Lower leg skin (tissue), 4 donors: ENCODE data around the gene TMOD4. TPM values are rescaled to one million over a fixed set of nuclear protein-coding genes. Genes with fewer than 3 reads are reported as not detected.

Experiments used
- DNase-seq, 2 donors: peaks; one replicate each; pipeline ENCODE4 v3.0.0-alpha.2; 2019; ENCODE audit warnings: low spot score in 2 of 2
- H3K4me3 ChIP-seq: fragments of 200-600 bp; sonication (generic); 2 replicates; pipeline ENCODE4 v1.5.1; 2017; ENCODE audit warnings: mild to moderate bottlenecking, low read depth; ENCODE audit not compliant: poor library complexity, severe bottlenecking
- CTCF ChIP-seq, 3 donors: fragments of 450-650 bp; IDR thresholded peaks; one replicate each; pipeline ENCODE4 v1.5.1; 2016; ENCODE audit warnings: antibody characterized with exemption in 3 of 3, mild to moderate bottlenecking in 3 of 3, moderate library complexity in 2 of 3
- POLR2A ChIP-seq, 2 donors: fragments of 450-650 bp; IDR thresholded peaks; one replicate each; pipeline ENCODE4 v1.6.1; 2016 to 2017; ENCODE audit warnings: antibody characterized with exemption in 2 of 2, mild to moderate bottlenecking in 1 of 2, moderate library complexity in 1 of 2
- WGBS, 2 donors: methylation state at CpG; one replicate each; pipeline ENCODE4 v1.1.5; 2018; 5-methylcytosine and 5-hydroxymethylcytosine counted together
- intact Hi-C: fragments of 100-400 bp; cut with DNase I; formaldehyde crosslinking; loops from one replicate; pipeline ENCODE4 v1.15.0; 2023; ENCODE audit warnings: low total_unique reads
- total RNA-seq, 4 donors: library from RNA; depleted of rRNA; stranded (reverse); fragments of >200 nt; gene quantifications; one replicate each; pipeline ENCODE4 v1.1.0, GENCODE V29; 2016

Gene TMOD4
- total RNA-seq, 4 donors from 2014 or later, result 0.49 TPM; not detected in 3

DNA sequence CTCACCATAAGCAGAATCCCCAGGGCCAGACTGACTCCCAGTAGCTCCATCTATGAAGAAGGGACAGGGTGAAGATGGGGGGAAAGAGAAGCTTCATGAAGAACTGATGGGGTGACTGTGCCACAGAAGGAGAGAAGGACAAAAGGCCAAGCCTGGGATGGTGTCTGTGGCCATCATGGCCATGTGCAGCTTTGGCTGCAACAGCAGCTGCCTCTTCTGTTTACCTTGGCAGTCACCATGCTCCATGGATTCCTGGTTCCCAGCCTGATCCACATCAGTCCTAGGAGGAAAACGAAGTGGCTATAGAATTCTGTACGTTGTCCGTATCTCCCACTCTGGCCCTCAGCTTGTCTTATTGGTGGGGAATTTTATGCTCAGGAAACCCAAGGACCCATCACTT, 41.4 kb downstream of the TMOD4 start:
- DNase-seq, result no peak
- no peak overlapping the region for H3K4me3 ChIP-seq
- intact Hi-C loops, result no loop called here
- TF ChIP-seq CTCF (IDR thresholded peaks at IDR 0.05), result no peak
- no peak for TF ChIP-seq POLR2A (IDR thresholded peaks at IDR 0.05)
- 78 to 88% methylated on average over 3 of the region's 3 CpGs for WGBS, 2 donors

DNA sequence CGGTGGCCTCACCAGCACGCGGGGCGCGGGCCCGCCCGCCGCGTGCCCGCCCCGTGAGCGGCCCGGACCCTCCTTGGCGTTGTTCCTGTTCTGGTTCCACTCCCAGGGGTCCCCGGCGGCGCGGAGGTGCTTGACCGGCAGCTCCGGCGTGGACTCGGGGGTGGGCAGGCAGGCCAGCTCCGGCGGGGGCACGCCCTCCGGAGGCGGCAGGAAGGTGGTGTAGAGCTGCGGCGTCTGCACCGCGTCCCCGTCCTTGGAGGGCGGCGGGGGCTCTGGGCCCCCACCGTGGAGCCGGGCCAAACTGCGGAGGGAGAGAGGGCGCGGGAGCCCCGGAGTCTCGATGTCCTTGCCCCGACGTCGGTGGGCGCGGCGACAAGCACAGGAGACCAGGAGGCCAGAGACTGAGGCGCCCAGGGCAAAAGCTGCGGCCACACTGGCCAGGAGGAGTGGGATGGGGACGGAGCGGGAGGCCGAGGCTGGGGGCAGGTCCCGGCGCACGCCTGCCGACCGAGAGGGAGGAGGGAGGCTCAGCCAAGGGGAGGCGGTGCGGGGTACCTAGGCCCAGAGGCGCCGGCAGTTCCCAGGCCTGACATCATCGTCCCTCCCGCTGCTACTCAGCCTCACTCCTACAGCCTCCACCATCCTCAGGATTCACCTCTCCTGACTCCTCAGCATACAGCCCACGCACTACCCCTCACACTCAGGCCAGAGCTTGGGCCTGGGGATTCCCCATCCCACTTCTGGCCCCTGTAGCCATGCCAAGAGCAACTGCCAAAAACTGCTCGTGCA, 42.6 kb downstream of the TMOD4 start:
- intact Hi-C loops, result no loop called here
- H3K4me3 ChIP-seq, result no peak overlapping the region
- TF ChIP-seq POLR2A (IDR thresholded peaks at IDR 0.05) (no peak), CTCF (IDR thresholded peaks at IDR 0.05) (no peak)
- no peak for DNase-seq
- WGBS, 2 donors, result 79 to 88% methylated on average over 48 to 49 of the region's 65 CpGs

DNA sequence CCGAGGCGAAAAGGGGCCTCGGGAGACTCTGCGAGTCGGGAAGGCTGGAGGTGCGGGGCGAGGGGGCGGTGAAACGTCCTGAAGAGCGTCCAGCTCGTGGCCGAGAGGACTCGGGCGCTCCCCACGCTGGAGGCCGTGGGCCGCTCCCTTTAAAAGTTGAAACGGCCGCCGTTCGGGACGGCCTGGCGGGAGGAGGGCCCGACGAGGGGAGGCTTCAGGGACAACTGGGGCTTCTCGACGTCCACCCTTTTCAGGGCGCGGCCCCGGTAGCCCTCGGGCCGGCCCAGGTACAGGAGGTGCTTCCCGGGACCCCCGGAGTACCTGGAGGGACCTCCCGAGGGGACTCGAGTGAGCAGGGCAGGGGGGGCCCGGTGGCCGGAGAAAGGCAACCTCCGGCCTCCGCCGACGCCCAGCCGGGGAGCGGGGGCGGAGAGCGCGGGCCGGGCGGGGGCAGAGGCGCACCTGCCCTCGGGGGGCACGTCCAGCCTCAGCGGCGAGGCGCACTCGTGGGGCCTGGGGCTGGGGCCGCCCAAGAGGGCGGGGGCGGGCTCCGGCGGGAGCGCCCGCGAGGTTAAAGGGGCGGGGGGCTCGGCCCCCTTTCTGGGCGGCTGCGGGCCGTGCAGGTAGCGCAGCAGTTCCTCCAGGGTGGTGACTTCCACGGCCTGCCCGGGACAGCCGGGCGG, 43.3 kb downstream of the TMOD4 start:
- 53 to 67% methylated on average over 29 to 33 of the region's 74 CpGs for WGBS, 2 donors
- intact Hi-C loops, result no loop called here
- no peak for TF ChIP-seq POLR2A (IDR thresholded peaks at IDR 0.05)
- no peak for TF ChIP-seq CTCF (IDR thresholded peaks at IDR 0.05)
- no peak overlapping the region for H3K4me3 ChIP-seq
- DNase-seq, result no peak

DNA sequence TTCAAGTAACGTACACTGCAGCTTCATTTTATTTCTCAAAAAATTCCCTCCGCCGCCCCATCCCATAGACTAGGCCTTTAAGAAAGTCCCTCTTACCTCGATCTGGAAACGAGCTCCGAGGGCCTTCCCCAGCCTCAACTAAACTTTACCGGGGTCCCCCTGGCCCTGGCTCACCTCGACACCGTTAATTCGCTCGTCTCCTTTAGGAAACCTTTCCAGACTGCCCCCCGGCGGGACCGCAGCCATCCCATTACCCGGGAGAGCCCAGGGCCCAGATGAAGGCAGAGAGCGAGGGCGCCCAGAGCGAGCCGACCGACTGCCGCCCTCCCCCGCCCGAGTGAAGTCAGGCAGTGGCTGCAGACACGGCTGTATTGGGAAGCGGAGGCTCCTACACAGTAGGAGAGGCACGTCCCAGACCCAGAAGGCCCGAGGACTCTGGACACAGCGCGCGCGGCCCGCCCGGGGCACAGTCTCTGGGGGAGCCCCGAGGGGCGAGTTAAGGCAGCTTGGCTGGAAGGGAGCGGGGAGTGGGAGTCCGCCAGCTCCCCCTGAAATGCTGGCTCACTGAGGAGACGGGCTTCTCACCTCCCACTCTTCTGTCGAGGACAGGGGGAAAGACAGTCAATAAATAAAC, 44.0 kb downstream of the TMOD4 start:
- DNase-seq, result no peak

DNA sequence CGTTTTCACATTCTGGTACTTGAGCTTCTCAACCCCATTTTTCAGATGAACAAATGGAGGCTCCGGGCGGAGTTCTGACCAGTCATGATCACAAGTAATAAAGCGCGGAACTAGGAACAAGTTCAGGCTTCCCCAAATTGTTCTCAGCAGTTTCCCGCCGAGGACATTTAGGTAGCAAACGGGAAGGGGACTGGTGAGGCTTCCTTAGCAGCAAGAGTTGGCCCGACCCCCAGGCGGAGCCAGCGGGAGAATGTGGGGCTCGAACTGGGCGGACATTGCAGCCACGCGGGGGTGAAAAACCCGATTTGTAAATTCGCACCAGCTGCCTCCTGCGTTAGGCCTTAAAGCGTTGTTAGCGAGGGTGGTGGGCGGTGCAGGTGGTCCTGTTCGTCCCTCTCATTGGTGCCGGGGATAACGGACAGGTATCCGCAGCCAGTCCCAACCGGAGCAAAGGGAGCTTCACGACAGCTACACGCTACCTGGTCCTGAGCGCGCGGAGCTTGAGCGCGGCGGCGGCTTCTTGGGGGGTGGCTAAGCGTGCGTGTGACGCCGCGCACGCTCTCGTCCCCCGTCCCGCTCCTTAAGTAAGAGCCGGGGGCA, 44.7 kb downstream of the TMOD4 start:
- no peak overlapping the region for H3K4me3 ChIP-seq
- peak; percentile 84 to 96 for DNase-seq
- intact Hi-C loops, result no loop called here
- TF ChIP-seq POLR2A (IDR thresholded peaks at IDR 0.05) (no peak), CTCF (IDR thresholded peaks at IDR 0.05) (no peak)
- 7% methylated on average over 28 to 40 of the region's 45 CpGs for WGBS, 2 donors

More for the DNA sequence above, 44.0 kb downstream of the TMOD4 start:
- 15 to 26% methylated on average over 39 of the region's 39 CpGs for WGBS, 2 donors
- H3K4me3 ChIP-seq, result no peak overlapping the region
- TF ChIP-seq POLR2A (IDR thresholded peaks at IDR 0.05) (no peak), CTCF (IDR thresholded peaks at IDR 0.05) (no peak)
- intact Hi-C loops, result no loop called here
